Measurements from ENCODE around the gene ST3GAL2.
A peak's percentile ranks its signal among the peaks of the same experiment; 100 is the strongest.
"Not testable (repeated sequence)": the region's sequence is repeated elsewhere in the genome, so short reads cannot be mapped to it uniquely, and the experiment has no call there.

The ST3GAL2 gene

DNA sequence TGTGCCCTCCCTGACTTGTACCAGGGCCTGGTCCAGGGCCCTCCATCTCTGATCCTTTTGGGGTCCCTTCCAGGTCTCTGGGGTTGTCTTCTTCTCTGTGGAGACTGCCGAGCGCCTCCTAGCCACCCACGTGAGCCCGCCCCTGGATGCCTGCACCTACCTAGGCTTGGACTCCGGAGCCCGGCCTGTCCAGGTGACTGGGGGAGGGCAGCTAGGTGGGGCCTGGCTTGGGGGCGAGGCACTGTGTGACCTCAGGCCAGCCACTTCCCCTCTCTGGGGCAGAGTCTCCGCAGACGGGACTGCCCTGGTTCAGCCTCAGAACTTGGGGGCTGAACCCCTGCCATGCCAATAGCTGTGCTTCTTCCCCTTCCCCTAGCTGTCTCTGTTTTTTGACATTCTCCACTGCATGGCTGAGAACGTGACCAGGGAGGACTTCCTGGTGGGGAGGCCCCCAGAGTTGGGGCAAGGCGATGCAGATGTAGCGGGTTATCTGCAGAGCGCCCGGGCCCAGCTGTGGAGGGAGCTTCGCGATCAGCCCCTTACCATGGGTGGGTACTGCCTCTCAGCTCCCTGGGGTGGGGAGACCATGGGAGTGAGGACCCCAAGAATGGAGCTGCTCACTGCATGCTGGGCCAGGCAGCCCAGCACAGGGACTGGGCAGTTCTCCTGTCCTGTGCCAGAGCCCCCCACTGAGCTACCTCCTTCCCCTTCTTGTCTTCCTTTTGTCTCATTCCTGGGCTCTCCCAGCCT, 30.1 kb upstream of the ST3GAL2 start:
- DNase-seq: no peak

GRCh38 chr16:70467608-70468007, 28.7 kb upstream of the ST3GAL2 start:
- no peak for DNase-seq
- in situ Hi-C loops (cut with HindIII; ENCODE audit: low pct_ligation_motif_present, low pct_unique_long_range_greater_than_20kb, low sequenced_read_pairs): no loop called here

More for the DNA sequence above, 30.1 kb upstream of the ST3GAL2 start:
- in situ Hi-C loops (cut with HindIII; ENCODE audit: low pct_ligation_motif_present, low pct_unique_long_range_greater_than_20kb, low sequenced_read_pairs): no loop called here

DNA sequence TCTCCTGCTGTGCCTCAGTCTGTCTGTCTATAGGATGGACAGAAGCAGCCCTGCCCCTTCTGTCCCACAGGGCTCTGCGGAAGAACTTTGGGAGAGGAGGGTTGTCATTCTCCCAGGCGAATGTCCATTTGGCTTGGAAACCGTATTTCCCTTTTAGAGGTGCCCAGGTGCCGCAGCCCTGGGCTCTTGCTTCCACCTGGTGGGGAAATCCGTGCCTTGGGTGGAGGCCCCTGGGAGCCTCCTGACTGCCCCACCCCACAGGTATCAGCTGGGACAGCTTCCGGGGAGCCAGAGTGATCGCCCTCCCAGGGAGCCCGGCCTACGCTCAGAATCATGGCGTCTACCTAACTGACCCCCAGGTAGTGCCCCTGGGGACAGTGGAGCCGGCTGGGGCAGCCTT, 28.2 kb upstream of the ST3GAL2 start:
- in situ Hi-C loops (cut with HindIII; ENCODE audit: low pct_ligation_motif_present, low pct_unique_long_range_greater_than_20kb, low sequenced_read_pairs): no loop called here
- DNase-seq: no peak

- DNase-seq: no peak
- in situ Hi-C loops (cut with HindIII; ENCODE audit: low pct_ligation_motif_present, low pct_unique_long_range_greater_than_20kb, low sequenced_read_pairs): no loop called here
These were observed 27.8 kb upstream of the ST3GAL2 start for GRCh38 chr16:70466805-70467076.

DNA sequence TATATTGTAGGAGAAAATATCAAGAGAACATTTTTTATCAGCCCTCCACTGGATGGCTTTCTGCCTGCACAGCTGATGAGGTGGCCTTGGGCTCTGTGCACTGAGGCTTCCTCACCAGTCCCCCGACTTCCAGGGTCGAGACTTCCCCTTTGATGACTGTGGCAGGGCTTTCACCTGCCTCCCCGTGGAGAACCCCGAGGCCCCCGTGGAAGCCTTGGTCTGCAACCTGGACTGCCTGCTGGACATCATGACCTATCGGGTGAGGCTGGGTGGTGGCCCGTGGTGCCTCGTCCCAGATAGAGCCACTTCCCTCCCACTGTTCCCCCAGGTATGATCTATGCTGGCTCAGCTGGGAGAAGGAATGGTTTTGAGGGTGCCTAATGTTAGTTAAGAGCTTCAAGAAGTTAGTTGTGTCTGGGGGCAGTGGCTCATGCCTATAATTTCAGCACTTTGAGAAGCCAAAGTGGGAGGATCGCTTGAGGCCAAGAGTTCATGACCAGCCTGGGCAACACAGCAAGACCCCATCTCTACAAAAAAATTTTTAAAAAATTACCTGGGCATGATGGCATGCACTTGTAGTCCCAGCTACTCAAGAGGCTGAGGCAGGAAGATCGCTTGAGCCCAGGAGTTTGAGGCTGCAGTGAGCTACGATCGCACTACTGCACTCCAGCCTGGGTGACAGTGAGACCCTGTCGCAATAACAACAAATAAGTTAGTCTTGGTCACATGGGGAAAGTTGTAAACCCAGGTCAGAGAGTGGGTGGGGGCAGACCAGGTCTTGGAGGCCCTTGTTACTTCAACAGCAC, 27.3 kb upstream of the ST3GAL2 start:
- no peak for DNase-seq
- in situ Hi-C loops (cut with HindIII; ENCODE audit: low pct_ligation_motif_present, low pct_unique_long_range_greater_than_20kb, low sequenced_read_pairs): no loop called here

- in situ Hi-C loops (cut with HindIII; ENCODE audit: low pct_ligation_motif_present, low pct_unique_long_range_greater_than_20kb, low sequenced_read_pairs): no loop called here
- no peak for DNase-seq
These were observed 24.3 kb upstream of the ST3GAL2 start for GRCh38 chr16:70463235-70463634.

GRCh38 chr16:70460737-70461261, 21.9 kb upstream of the ST3GAL2 start:
- DNase-seq: no peak

GRCh38 chr16:70457446-70458166, 18.7 kb upstream of the ST3GAL2 start:
- in situ Hi-C loops (cut with HindIII; ENCODE audit: low pct_ligation_motif_present, low pct_unique_long_range_greater_than_20kb, low sequenced_read_pairs): no loop called here
- no peak for DNase-seq

More at GRCh38 chr16:70460737-70461261, 21.9 kb upstream of the ST3GAL2 start:
- in situ Hi-C loops (cut with HindIII; ENCODE audit: low pct_ligation_motif_present, low pct_unique_long_range_greater_than_20kb, low sequenced_read_pairs): no loop called here

DNA sequence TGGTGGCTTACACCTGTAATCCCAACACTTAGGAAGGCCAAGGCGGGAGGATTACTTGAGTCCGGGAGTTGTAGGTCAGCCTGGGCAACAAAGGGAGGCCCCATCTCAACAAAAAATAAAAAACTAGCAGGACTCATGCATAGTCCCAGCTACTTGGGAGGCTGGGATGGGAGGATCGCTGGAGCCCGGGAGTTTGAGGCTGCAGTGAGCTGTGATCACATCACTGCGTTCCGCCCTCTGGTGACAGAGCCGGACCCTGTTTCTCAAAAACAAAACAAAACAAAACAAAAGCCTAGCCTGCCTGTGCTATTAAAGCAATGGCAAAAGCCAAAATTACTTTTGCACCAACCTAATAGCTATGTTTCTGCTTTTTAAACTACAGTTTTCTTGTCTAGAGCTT, 17.0 kb upstream of the ST3GAL2 start:
- DNase-seq: no peak
- in situ Hi-C loops (cut with HindIII; ENCODE audit: low pct_ligation_motif_present, low pct_unique_long_range_greater_than_20kb, low sequenced_read_pairs): no loop called here

GRCh38 chr16:70454222-70455034, 15.5 kb upstream of the ST3GAL2 start, which contains the start of gene FCSK:
TSS of gene FCSK (plus strand) at chr16:70454595. CDS start at chr16:70463191, 8,596 bp downstream.
- in situ Hi-C loops (cut with HindIII; ENCODE audit: low pct_ligation_motif_present, low pct_unique_long_range_greater_than_20kb, low sequenced_read_pairs): no loop called here
- peak; percentile 77 for DNase-seq

DNA sequence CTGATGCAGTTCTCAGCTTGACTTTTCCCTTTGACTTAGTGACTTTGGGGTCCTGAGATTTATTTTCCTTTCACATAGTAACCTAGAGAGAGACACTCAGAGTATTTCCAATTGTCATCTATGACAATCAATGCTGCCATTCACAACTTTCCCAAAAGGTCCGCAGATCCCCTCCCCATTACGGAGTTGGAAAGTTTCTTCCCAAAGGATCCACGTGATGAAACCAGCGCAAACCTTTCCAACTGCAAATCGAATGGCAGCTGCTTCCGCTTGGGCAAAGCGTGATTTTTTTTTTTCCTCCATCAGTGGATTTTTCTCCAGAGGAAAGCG, 15.0 kb upstream of the ST3GAL2 start:
- no peak for DNase-seq
- in situ Hi-C loops (cut with HindIII; ENCODE audit: low pct_ligation_motif_present, low pct_unique_long_range_greater_than_20kb, low sequenced_read_pairs): no loop called here

DNA sequence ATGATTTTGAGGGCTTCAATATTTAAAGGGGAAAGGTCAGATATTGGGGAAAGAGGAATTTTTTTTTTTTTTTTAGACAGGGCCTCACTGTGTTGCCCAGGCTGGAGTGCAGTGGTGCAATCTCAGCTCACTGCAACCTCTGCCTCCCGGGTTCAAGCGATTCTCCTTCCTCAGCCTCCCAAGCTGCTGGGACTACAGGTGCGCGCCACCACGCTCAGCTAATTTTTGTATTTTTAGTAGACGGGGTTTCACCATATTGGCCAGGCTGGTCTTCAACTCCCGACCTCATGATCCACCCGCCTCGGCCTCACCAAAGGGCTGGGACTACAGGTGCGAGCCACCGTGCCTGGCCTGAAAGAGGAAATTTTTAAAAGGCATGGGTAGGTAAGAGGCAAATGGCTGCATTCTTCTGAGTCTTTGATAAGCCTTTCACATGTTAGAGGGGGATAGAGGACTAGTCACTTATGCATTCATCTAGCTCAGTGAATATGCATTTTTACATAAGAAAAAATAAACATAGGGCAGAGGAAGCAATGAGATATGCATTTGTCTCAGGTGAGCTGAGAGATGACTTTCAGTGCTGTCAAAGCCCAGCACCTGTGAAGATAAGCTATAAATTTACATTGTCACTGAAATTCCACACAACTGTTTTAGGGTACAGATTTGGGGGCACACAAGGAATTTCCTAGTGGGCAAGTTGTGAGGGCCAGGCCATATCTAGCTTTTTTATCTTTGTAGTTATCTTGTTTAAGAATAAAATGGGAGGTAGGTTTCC, 14.4 kb upstream of the ST3GAL2 start:
- in situ Hi-C loops (cut with HindIII; ENCODE audit: low pct_ligation_motif_present, low pct_unique_long_range_greater_than_20kb, low sequenced_read_pairs): no loop called here
- no peak for DNase-seq

GRCh38 chr16:70451004-70451340, 12.1 kb upstream of the ST3GAL2 start:
- in situ Hi-C loops (cut with HindIII; ENCODE audit: low pct_ligation_motif_present, low pct_unique_long_range_greater_than_20kb, low sequenced_read_pairs); DNase-seq: not testable (repeated sequence)

GRCh38 chr16:70450142-70451003, 11.5 kb upstream of the ST3GAL2 start:
- DNase-seq; in situ Hi-C loops (cut with HindIII; ENCODE audit: low pct_ligation_motif_present, low pct_unique_long_range_greater_than_20kb, low sequenced_read_pairs): not testable (repeated sequence)

DNA sequence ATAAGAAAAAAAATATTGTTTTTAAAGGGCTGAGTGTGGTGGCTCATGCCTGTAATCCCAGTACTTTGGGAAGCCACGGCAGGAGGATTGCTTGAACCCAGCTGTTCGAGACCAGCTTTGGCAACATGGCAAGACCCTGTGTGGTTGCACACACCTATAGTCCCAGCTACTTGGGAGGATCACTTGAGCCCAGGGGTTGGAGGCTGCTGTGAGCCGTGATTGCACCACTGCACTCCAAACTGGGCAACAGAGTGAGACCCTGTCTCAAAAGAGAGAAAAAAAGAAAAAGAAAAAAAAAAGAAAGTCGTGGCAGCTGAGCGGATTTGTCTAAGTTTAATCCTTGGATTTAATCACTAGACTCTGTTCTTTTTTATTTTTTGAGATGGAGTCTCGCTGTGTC, 9.2 kb upstream of the ST3GAL2 start:
- in situ Hi-C loops (cut with HindIII; ENCODE audit: low pct_ligation_motif_present, low pct_unique_long_range_greater_than_20kb, low sequenced_read_pairs): no loop called here
- no peak for DNase-seq

GRCh38 chr16:70444249-70445063, 5.6 kb upstream of the ST3GAL2 start:
- in situ Hi-C loops (cut with HindIII; ENCODE audit: low pct_ligation_motif_present, low pct_unique_long_range_greater_than_20kb, low sequenced_read_pairs): no loop called here
- no peak for DNase-seq

All from ACHN (cell line).